ENCODE results near the gene KANK2.

DNA sequence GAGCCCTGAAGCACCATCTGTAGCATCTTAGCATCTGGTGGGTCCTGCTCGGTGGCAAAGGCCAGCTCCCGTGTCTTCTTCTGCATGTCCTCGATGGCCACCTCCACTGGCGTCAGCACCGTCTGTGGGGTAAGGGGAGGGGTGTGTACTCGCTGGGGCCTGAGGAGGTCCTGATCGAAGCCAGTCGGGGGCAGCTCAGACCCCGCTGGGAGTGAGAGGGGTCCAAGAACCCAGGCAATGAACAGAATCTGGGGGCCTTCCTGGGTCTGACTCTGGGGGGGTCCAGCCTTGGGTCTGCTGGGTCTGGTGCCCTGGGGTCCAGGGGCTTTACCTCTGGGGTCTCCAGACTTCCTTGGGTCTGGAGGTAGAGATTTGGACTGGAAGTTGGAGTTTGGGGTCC lies 3.6 kb upstream of the KANK2 start:
- TF ChIP-seq, protein P1, sequence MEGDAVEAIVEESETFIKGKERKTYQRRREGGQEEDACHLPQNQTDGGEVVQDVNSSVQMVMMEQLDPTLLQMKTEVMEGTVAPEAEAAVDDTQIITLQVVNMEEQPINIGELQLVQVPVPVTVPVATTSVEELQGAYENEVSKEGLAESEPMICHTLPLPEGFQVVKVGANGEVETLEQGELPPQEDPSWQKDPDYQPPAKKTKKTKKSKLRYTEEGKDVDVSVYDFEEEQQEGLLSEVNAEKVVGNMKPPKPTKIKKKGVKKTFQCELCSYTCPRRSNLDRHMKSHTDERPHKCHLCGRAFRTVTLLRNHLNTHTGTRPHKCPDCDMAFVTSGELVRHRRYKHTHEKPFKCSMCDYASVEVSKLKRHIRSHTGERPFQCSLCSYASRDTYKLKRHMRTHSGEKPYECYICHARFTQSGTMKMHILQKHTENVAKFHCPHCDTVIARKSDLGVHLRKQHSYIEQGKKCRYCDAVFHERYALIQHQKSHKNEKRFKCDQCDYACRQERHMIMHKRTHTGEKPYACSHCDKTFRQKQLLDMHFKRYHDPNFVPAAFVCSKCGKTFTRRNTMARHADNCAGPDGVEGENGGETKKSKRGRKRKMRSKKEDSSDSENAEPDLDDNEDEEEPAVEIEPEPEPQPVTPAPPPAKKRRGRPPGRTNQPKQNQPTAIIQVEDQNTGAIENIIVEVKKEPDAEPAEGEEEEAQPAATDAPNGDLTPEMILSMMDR (IDR thresholded peaks at IDR 0.05): no peak
- TF ChIP-seq POLR2A (IDR thresholded peaks at IDR 0.05): no peak

All from uterus (tissue), 2 donors.